ENCODE measurements around the gene LILRA6. TPM values are rescaled to one million over a fixed set of nuclear protein-coding genes. Genes with fewer than 3 reads are reported as not detected.

The LILRA6 gene
- total RNA-seq, 1 donor from 2014 or later: 36.9 TPM

DNA sequence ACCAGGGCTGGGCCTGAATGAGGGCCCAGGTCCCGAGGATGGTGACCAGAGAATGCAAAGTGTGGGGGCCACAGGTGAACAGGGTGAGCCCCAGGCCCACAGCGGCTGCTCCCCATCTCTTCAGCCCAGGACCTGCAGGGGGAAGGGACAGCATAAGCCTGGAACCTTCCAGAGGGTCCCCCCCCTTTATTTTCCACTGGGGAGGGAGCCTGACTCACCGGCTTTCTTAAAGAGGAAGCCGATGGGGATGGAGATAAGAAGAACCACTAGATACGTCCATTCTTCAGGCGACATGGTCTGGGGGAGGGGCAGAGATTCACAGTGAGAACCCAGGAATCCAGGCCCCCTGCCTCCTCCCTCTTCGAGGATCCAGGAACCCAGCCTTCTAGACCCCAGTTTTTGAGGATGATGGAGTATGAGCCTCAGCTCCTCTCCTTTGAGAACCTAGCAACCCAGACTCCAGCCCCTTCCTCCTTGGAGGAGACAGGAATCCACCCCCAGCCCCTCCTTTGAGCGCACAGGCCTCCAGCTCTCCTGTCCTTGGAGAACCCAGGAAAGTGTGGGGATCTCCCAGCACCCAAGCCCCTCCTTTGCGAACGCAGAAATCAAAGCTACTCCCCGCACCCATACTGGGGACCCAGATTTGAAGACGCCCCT, 54.2 kb downstream of the LILRA6 start:
- ATAC-seq (no peak), DNase-seq (peak; percentile 50)
- H3K9me3 ChIP-seq: no peaks in the 10 kb centered on the region
- intact Hi-C loops (cut with DNase I): no loop called here
- peak overlapping the region; percentile 92 for H3K27ac ChIP-seq
- H3K4me1 ChIP-seq: peaks cover 20% of the 10 kb centered on the region
- H3K36me3 ChIP-seq: peaks cover 17% of the 10 kb centered on the region
- H3K27me3 ChIP-seq (ENCODE audit: low read depth): no peaks in the 10 kb centered on the region
- H3K4me3 ChIP-seq: peak overlapping the region; percentile 94
- TF ChIP-seq, protein P1, sequence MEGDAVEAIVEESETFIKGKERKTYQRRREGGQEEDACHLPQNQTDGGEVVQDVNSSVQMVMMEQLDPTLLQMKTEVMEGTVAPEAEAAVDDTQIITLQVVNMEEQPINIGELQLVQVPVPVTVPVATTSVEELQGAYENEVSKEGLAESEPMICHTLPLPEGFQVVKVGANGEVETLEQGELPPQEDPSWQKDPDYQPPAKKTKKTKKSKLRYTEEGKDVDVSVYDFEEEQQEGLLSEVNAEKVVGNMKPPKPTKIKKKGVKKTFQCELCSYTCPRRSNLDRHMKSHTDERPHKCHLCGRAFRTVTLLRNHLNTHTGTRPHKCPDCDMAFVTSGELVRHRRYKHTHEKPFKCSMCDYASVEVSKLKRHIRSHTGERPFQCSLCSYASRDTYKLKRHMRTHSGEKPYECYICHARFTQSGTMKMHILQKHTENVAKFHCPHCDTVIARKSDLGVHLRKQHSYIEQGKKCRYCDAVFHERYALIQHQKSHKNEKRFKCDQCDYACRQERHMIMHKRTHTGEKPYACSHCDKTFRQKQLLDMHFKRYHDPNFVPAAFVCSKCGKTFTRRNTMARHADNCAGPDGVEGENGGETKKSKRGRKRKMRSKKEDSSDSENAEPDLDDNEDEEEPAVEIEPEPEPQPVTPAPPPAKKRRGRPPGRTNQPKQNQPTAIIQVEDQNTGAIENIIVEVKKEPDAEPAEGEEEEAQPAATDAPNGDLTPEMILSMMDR (IDR thresholded peaks at IDR 0.05): no peak

DNA sequence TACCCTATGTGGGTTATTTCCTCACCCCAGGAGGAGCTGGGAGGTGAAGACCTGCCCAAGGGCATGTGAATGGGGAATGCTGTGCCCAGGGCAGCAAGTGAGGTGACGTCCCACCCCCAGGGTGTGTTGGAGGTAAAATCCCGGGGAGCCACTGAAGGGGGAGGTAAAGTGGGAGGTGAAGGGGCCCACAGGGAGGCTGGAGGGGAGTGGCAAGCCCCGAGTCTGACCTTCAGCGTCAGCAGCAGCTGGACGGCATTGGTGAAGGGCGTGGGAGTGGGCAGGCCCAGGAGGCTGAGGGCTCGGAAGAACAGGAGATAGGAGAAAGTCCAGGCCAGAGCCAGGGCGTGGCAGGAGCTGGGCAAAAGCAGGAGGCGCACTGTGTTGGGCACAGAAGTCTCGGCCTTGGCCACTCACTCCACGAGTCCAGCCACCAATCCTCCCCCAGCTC, 55.6 kb downstream of the LILRA6 start:
- no peak for ATAC-seq
- Histone ChIP-seq H3K27me3 (ENCODE audit: low read depth) (no peaks in the 10 kb centered on the region), H3K9me3 (no peaks in the 10 kb centered on the region), H3K27ac (no peak overlapping the region), H3K36me3 (peaks cover 9% of the 10 kb centered on the region), H3K4me3 (no peak overlapping the region), H3K4me1 (peaks cover 15% of the 10 kb centered on the region)
- TF ChIP-seq, protein P1 (IDR thresholded peaks at IDR 0.05): no peak
- DNase-seq: peak; percentile 46
- intact Hi-C loops (cut with DNase I): no loop called here

Small RNAs within 50 kb of the gene (microRNA-seq; reads per million reads assigned to microRNA genes)
- gene MIR4752 (ENCODE audit: borderline number of aligned reads): not detected

Other genes with a start within 250 kb of the LILRA6 start
- gene VSTM1, start 178.9 kb downstream of the LILRA6 start, total RNA-seq: 1.7 TPM
- gene TARM1, start 161.4 kb downstream of the LILRA6 start, total RNA-seq: not detected
- gene OSCAR, start 142.0 kb downstream of the LILRA6 start, total RNA-seq: 77.8 TPM
- gene NDUFA3, start 139.9 kb downstream of the LILRA6 start, total RNA-seq: 119 TPM
- 22.1 TPM for gene TFPT, start 127.1 kb downstream of the LILRA6 start, total RNA-seq
- gene PRPF31, start 127.0 kb downstream of the LILRA6 start, total RNA-seq: 43.5 TPM
- gene CNOT3, start 105.0 kb downstream of the LILRA6 start, total RNA-seq: 44.6 TPM
- 8.0 TPM for gene LENG1, start 83.1 kb downstream of the LILRA6 start, total RNA-seq
- 57.6 TPM for gene TMC4, start 69.6 kb downstream of the LILRA6 start, total RNA-seq
- 65.5 TPM for gene MBOAT7, start 53.2 kb downstream of the LILRA6 start, total RNA-seq
- gene TSEN34, start 51.5 kb downstream of the LILRA6 start, total RNA-seq: 33.8 TPM
- gene RPS9, start 41.9 kb downstream of the LILRA6 start, total RNA-seq: 1,086 TPM
- 85.6 TPM for gene LILRB3, start 19.8 kb downstream of the LILRA6 start, total RNA-seq
- gene LILRB5, start 14.5 kb upstream of the LILRA6 start, total RNA-seq: 16.0 TPM
- 26.1 TPM for gene LILRB2, start 38.3 kb upstream of the LILRA6 start, total RNA-seq
- 21.9 TPM for gene LILRA5, start 70.4 kb upstream of the LILRA6 start, total RNA-seq
- gene LILRA4, start 96.4 kb upstream of the LILRA6 start, total RNA-seq: 6.6 TPM
- gene LAIR1, start 122.1 kb upstream of the LILRA6 start, total RNA-seq: 176 TPM
- gene TTYH1, start 172.7 kb upstream of the LILRA6 start, total RNA-seq: not detected
- 183 TPM for gene LENG8, start 206.4 kb upstream of the LILRA6 start, total RNA-seq
- gene LENG9, start 221.0 kb upstream of the LILRA6 start, total RNA-seq: 7.3 TPM
- gene CDC42EP5, start 230.5 kb upstream of the LILRA6 start, total RNA-seq: 25.5 TPM